Esophagus muscularis mucosa (tissue), 4 donors: ENCODE results near the gene LRP6. TPM values are rescaled to one million over a fixed set of nuclear protein-coding genes. Genes with fewer than 3 reads are reported as not detected.

Experiments
- DNase-seq: peaks from one replicate; pipeline ENCODE4 v3.0.0-alpha.2; 2017; ENCODE audit errors: extremely low spot score
- H3K27ac ChIP-seq, 4 donors: fragments of 200-600 bp; sonication (generic); replicated peaks in 1 of 4; 1 replicate in 3 of 4; 2 replicates in 1 of 4; pipeline ENCODE4 v1.5.1; 2016 to 2019; ENCODE audit warnings: mild to moderate bottlenecking in 1 of 4
- H3K27me3 ChIP-seq, 4 donors: fragments of 200-600 bp; sonication (generic); one replicate each; pipeline versions ENCODE4 v1.5.1 to v1.6.0; 2016 to 2019
- H3K36me3 ChIP-seq, 4 donors: fragments of 200-600 bp; sonication (generic); one replicate each; pipeline ENCODE4 v1.5.1; 2016 to 2019
- H3K4me1 ChIP-seq, 4 donors: fragments of 200-600 bp; sonication (generic); one replicate each; pipeline ENCODE4 v1.5.1; 2016 to 2019
- H3K4me3 ChIP-seq, 4 donors: fragments of 200-600 bp; sonication (generic); 1 replicate in 2 of 4; 2 replicates in 2 of 4; pipeline ENCODE4 v1.5.1; 2016 to 2019; ENCODE audit warnings: mild to moderate bottlenecking in 4 of 4, moderate library complexity in 1 of 4
- H3K9me3 ChIP-seq, 4 donors: fragments of 200-600 bp; sonication (generic); 1 replicate in 3 of 4; 2 replicates in 1 of 4; pipeline ENCODE4 v1.5.1; 2016 to 2019
- EP300 ChIP-seq: sonication (generic); formaldehyde crosslinking; IDR thresholded peaks from one replicate; pipeline ENCODE4 v1.6.1; 2017; ENCODE audit warnings: antibody characterized with exemption
- POLR2A ChIP-seq: fragments of 450-650 bp; IDR thresholded peaks from one replicate; pipeline ENCODE4 v1.6.1; 2017; ENCODE audit warnings: antibody characterized with exemption, moderate library complexity, mild to moderate bottlenecking, low read depth
- POLR2AphosphoS5 ChIP-seq, 2 donors: sonication (generic); formaldehyde crosslinking; IDR thresholded peaks; one replicate each; pipeline ENCODE4 v1.6.1; 2017; ENCODE audit warnings: antibody characterized with exemption in 2 of 2
- WGBS: methylation state at CpG from one replicate; pipeline ENCODE4 v1.1.5; 2018; 5-methylcytosine and 5-hydroxymethylcytosine counted together
- intact Hi-C: fragments of 100-400 bp; cut with DNase I; formaldehyde crosslinking; loops from one replicate; pipeline ENCODE4 v1.15.1; 2023
- total RNA-seq, 4 donors: library from RNA; depleted of rRNA; stranded (reverse); fragments of >200 nt; gene quantifications; one replicate each; pipeline versions ENCODE4 v1.1.0 to v1.2.1, GENCODE V29; 2016
- TF ChIP-seq, protein P1 (sequence below), 3 experiments: fragments of 200-600 bp in 2 of 3; fragments of 450-650 bp in 1 of 3; sonication (generic) in 2 of 3; IDR thresholded peaks; one replicate each; pipeline ENCODE4 v1.5.1; 2017 to 2019; ENCODE audit warnings: antibody characterized with exemption in 3 of 3, mild to moderate bottlenecking in 2 of 3, moderate library complexity in 1 of 3

LRP6 gene
- total RNA-seq, 4 donors from 2014 or later, result 26.2 to 61.1 (median 34.8) TPM

DNA sequence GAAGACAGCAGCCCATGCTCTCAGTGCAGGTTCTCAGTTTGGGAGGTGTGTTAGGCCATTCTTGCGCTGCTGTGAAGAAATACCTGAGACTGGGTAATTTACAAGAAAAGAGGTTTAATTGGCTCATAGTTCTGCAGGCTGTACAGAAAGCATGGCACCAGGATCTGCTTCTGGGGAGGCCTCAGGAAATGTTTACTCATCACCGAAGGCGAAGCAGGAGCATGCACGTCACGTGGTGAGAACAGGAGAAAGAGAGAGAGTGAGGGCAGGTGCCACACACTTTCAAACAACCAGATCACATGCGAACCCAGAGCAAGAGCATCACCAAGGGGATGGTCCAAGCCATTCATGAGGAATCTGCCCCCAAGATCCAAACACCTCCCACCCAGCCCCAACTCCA lies 9.0 kb upstream of the LRP6 start:
- Histone ChIP-seq H3K4me1 (no peaks in the 10 kb centered on the region), H3K27me3 (no peaks in the 10 kb centered on the region), H3K36me3 (no peaks in the 10 kb centered on the region), H3K27ac (no peak overlapping the region), H3K4me3 (no peak overlapping the region), H3K9me3 (peaks cover 0 to 4% (median 0%) of the 10 kb centered on the region in 4 donors)
- intact Hi-C loops, result no loop called here
- 94% methylated on average over 6 of the region's 6 CpGs for whole genome bisulfite sequencing
- no peak for DNase-seq
- TF ChIP-seq EP300, result no peak
- TF ChIP-seq, protein P1, sequence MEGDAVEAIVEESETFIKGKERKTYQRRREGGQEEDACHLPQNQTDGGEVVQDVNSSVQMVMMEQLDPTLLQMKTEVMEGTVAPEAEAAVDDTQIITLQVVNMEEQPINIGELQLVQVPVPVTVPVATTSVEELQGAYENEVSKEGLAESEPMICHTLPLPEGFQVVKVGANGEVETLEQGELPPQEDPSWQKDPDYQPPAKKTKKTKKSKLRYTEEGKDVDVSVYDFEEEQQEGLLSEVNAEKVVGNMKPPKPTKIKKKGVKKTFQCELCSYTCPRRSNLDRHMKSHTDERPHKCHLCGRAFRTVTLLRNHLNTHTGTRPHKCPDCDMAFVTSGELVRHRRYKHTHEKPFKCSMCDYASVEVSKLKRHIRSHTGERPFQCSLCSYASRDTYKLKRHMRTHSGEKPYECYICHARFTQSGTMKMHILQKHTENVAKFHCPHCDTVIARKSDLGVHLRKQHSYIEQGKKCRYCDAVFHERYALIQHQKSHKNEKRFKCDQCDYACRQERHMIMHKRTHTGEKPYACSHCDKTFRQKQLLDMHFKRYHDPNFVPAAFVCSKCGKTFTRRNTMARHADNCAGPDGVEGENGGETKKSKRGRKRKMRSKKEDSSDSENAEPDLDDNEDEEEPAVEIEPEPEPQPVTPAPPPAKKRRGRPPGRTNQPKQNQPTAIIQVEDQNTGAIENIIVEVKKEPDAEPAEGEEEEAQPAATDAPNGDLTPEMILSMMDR (IDR thresholded peaks at IDR 0.05), result no peak
- TF ChIP-seq POLR2A, result no peak
- no peak for TF ChIP-seq POLR2AphosphoS5 (IDR thresholded peaks at IDR 0.05)

DNA sequence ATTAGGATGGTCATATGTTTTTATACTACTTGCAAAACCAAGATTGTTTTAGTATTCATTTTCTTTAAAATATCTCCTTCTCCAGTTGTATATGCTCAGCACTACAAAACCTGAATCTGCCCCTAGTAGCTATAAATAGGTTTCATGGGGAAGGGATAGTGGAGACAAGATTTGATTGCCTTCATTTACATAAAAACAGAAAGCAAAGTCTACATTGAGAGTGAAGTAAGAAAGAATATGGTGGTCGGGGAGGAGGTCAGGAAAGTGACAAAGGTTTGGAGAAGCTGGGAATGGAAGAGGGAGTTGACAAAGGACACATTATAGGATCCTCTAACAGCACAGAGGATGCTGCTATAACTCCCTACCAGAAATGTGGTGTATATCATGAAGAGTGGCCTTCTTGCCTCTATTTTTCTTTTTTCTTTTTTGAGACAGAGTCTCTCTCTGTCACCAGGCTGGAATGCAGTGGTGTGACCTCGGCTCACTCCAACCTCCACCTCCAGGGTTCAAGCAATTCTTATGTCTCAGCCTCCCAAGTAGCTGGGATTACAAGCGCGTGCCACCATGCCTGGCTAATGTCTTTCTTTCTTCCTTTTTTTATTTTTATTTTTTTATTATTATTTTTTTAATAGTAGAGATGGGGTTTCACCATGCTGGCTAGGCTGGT lies 6.6 kb upstream of the LRP6 start:
- TF ChIP-seq POLR2A, result no peak
- TF ChIP-seq POLR2AphosphoS5 (IDR thresholded peaks at IDR 0.05), result no peak
- TF ChIP-seq EP300, result no peak
- TF ChIP-seq, protein P1 (IDR thresholded peaks at IDR 0.05), result no peak
- no peaks in the 10 kb centered on the region for H3K27me3 ChIP-seq
- peaks cover 0 to 4% (median 0%) of the 10 kb centered on the region in 4 donors for H3K9me3 ChIP-seq
- no peaks in the 10 kb centered on the region for H3K4me1 ChIP-seq
- H3K36me3 ChIP-seq, result no peaks in the 10 kb centered on the region
- no peak overlapping the region for H3K4me3 ChIP-seq
- WGBS, result 83% methylated on average over 4 of the region's 4 CpGs
- H3K27ac ChIP-seq, result no peak overlapping the region
- DNase-seq, result no peak
- intact Hi-C loops, result no loop called here

- intact Hi-C loops, result no loop called here
- Histone ChIP-seq H3K27ac (no peak overlapping the region), H3K27me3 (no peaks in the 10 kb centered on the region), H3K4me3 (no peak overlapping the region), H3K4me1 (peaks cover under 1 to 2% (median 1%) of the 10 kb centered on the region in 4 donors), H3K9me3 (peaks cover 0 to 4% (median 0%) of the 10 kb centered on the region in 4 donors), H3K36me3 (no peaks in the 10 kb centered on the region)
- TF ChIP-seq POLR2AphosphoS5 (IDR thresholded peaks at IDR 0.05), result no peak
- TF ChIP-seq, protein P1 (IDR thresholded peaks at IDR 0.05), result no peak
- DNase-seq, result peak; percentile 47
These were observed 6.0 kb upstream of the LRP6 start for GRCh38 chr12:12272869-12273268.

- Histone ChIP-seq H3K9me3 (no peaks in the 10 kb centered on the region), H3K27me3 (no peaks in the 10 kb centered on the region), H3K4me3 (no peak overlapping the region), H3K36me3 (no peaks in the 10 kb centered on the region), H3K4me1 (peaks cover 6 to 13% (median 6%) of the 10 kb centered on the region in 4 donors), H3K27ac (no peak overlapping the region)
- no peak for DNase-seq
- TF ChIP-seq POLR2A, result no peak
- TF ChIP-seq EP300, result no peak
- TF ChIP-seq, protein P1 (IDR thresholded peaks at IDR 0.05), result no peak
- TF ChIP-seq POLR2AphosphoS5 (IDR thresholded peaks at IDR 0.05), result no peak
- intact Hi-C loops, result no loop called here
- WGBS, result 97% methylated on average over 6 of the region's 6 CpGs
These were observed 3.4 kb upstream of the LRP6 start for GRCh38 chr12:12270226-12270625.
